ENCODE measurements around the gene ADAMTS12.
"Not testable (repeated sequence)": the region's sequence is repeated elsewhere in the genome, so short reads cannot be mapped to it uniquely, and the experiment has no call there.

ADAMTS12 gene

GRCh38 chr5:33901156-33901555, 9.4 kb upstream of the ADAMTS12 start:
- DNase-seq, result no peak

GRCh38 chr5:33894566-33894965, 2.8 kb upstream of the ADAMTS12 start:
- no peak for DNase-seq

GRCh38 chr5:33892620-33893137, 889 bp upstream of the ADAMTS12 start:
- no peak for DNase-seq

- no peak for DNase-seq
Observed at GRCh38 chr5:33891446-33891787, 373 bp downstream of the ADAMTS12 start.

GRCh38 chr5:33890131-33891032, 1.4 kb downstream of the ADAMTS12 start:
- no peak for DNase-seq

- DNase-seq, result no peak
Observed at GRCh38 chr5:33888587-33888986, 3.2 kb downstream of the ADAMTS12 start.

- no peak for DNase-seq
Observed at GRCh38 chr5:33887268-33887667, 4.5 kb downstream of the ADAMTS12 start.

- DNase-seq, result no peak
Observed at GRCh38 chr5:33886283-33886682, 5.5 kb downstream of the ADAMTS12 start.

- no peak for DNase-seq
Observed at GRCh38 chr5:33885679-33886078, 6.1 kb downstream of the ADAMTS12 start.

GRCh38 chr5:33883482-33883881, 8.3 kb downstream of the ADAMTS12 start:
- DNase-seq, result no peak

GRCh38 chr5:33880319-33880718, 11.5 kb downstream of the ADAMTS12 start:
- no peak for DNase-seq

- no peak for DNase-seq
Observed at GRCh38 chr5:33877449-33877848, 14.3 kb downstream of the ADAMTS12 start.

- DNase-seq, result no peak
Observed at GRCh38 chr5:33867241-33867640, 24.5 kb downstream of the ADAMTS12 start.

GRCh38 chr5:33859177-33859576, 32.6 kb downstream of the ADAMTS12 start:
- not testable (repeated sequence) for DNase-seq

- DNase-seq, result no peak
Observed at GRCh38 chr5:33857037-33857436, 34.8 kb downstream of the ADAMTS12 start.

GRCh38 chr5:33855396-33855795, 36.4 kb downstream of the ADAMTS12 start:
- no peak for DNase-seq

- no peak for DNase-seq
Observed at GRCh38 chr5:33854733-33855151, 37.0 kb downstream of the ADAMTS12 start.

GRCh38 chr5:33852837-33853236, 39.0 kb downstream of the ADAMTS12 start:
- DNase-seq, result no peak

GRCh38 chr5:33852319-33852718, 39.5 kb downstream of the ADAMTS12 start:
- DNase-seq, result no peak

- no peak for DNase-seq
Observed at GRCh38 chr5:33850100-33850594, 41.6 kb downstream of the ADAMTS12 start.

GRCh38 chr5:33848554-33848953, 43.2 kb downstream of the ADAMTS12 start:
- DNase-seq, result no peak

- no peak for DNase-seq
Observed at GRCh38 chr5:33846851-33847250, 44.9 kb downstream of the ADAMTS12 start.

- no peak for DNase-seq
Observed at GRCh38 chr5:33843579-33843978, 48.2 kb downstream of the ADAMTS12 start.

- DNase-seq, result no peak
Observed at GRCh38 chr5:33842456-33842855, 49.3 kb downstream of the ADAMTS12 start.

- no peak for DNase-seq
Observed at GRCh38 chr5:33841891-33842290, 49.9 kb downstream of the ADAMTS12 start.

Data from bone marrow (tissue), 2 donors.